ENCODE data around the gene YDJC. TPM values are rescaled to one million over a fixed set of nuclear protein-coding genes. Genes with fewer than 3 reads are reported as not detected.

Gene YDJC
- total RNA-seq, 4 donors from 2014 or later = 42.2 to 72.2 (median 56.5) TPM

- intact Hi-C loops (cut with DNase I; ENCODE audit: low total_unique reads) = no loop called here
- DNase-seq (ENCODE audit: low spot score in 2 of 2) = no peak
- WGBS, 2 donors = 88 to 93% methylated on average over 2 of the region's 2 CpGs
- H3K4me3 ChIP-seq (ENCODE audit: low read depth, poor library complexity, severe bottlenecking) = no peak overlapping the region
- TF ChIP-seq POLR2A (IDR thresholded peaks at IDR 0.05) (no peak), CTCF (IDR thresholded peaks at IDR 0.05) (no peak)
Measured at GRCh38 chr22:21663738-21664137, 33.9 kb upstream of the YDJC start.

GRCh38 chr22:21661991-21662390 lies 32.2 kb upstream of the YDJC start:
- 93 to 95% methylated on average over 5 of the region's 5 CpGs for WGBS, 2 donors
- no peak overlapping the region for H3K4me3 ChIP-seq (ENCODE audit: low read depth, poor library complexity, severe bottlenecking)
- intact Hi-C loops (cut with DNase I; ENCODE audit: low total_unique reads) = no loop called here
- no peak for DNase-seq (ENCODE audit: low spot score in 2 of 2)
- TF ChIP-seq CTCF (IDR thresholded peaks at IDR 0.05) (no peak), POLR2A (IDR thresholded peaks at IDR 0.05) (no peak)

GRCh38 chr22:21660904-21661303 lies 31.1 kb upstream of the YDJC start:
- DNase-seq (ENCODE audit: low spot score in 2 of 2) = no peak
- TF ChIP-seq CTCF (IDR thresholded peaks at IDR 0.05) (no peak), POLR2A (IDR thresholded peaks at IDR 0.05) (no peak)
- no peak overlapping the region for H3K4me3 ChIP-seq (ENCODE audit: low read depth, poor library complexity, severe bottlenecking)
- intact Hi-C loops (cut with DNase I; ENCODE audit: low total_unique reads) = no loop called here
- WGBS, 2 donors = 85 to 91% methylated on average over 7 of the region's 7 CpGs

GRCh38 chr22:21659864-21660525 lies 30.2 kb upstream of the YDJC start:
- 81 to 85% methylated on average over 7 of the region's 7 CpGs for WGBS, 2 donors

GRCh38 chr22:21657360-21658032 lies 27.7 kb upstream of the YDJC start:
- 1 to 2% methylated on average over 13 to 52 of the region's 79 CpGs for WGBS, 2 donors
- intact Hi-C loops (cut with DNase I; ENCODE audit: low total_unique reads) = no loop called here
- DNase-seq (ENCODE audit: low spot score in 2 of 2) = peak; percentile 36 to 92
- peak overlapping the region; percentile 24 for H3K4me3 ChIP-seq (ENCODE audit: low read depth, poor library complexity, severe bottlenecking)
- TF ChIP-seq CTCF (IDR thresholded peaks at IDR 0.05) = no peak
- TF ChIP-seq POLR2A (IDR thresholded peaks at IDR 0.05) = no peak

More at GRCh38 chr22:21659864-21660525, 30.2 kb upstream of the YDJC start:
- TF ChIP-seq POLR2A (IDR thresholded peaks at IDR 0.05) (no peak), CTCF (IDR thresholded peaks at IDR 0.05) (no peak)
- DNase-seq (ENCODE audit: low spot score in 2 of 2) = no peak
- intact Hi-C loops (cut with DNase I; ENCODE audit: low total_unique reads) = no loop called here
- no peak overlapping the region for H3K4me3 ChIP-seq (ENCODE audit: low read depth, poor library complexity, severe bottlenecking)

All from lower leg skin (tissue), 4 donors.